Fibroblast of villous mesenchyme (primary cell): Measurements from ENCODE around the gene YPEL3. TPM values are rescaled to one million over a fixed set of nuclear protein-coding genes. Genes with fewer than 3 reads are reported as not detected.

Experiments used
- DNase-seq: peaks from one replicate; pipeline ENCODE4 v3.0.0-alpha.2; 2010; ENCODE audit warnings: low read depth
- H3K4me3 ChIP-seq: 2 replicates; pipeline ENCODE4 v1.5.1; 2011; ENCODE audit warnings: low read depth, mild to moderate bottlenecking, low read length
- total RNA-seq: library from RNA; depleted of rRNA; stranded (reverse); fragments of >200 nt; gene quantifications from 2 replicates; pipeline ENCODE4 v1.2.3, GENCODE V29; 2012
- TF ChIP-seq, protein P1 (sequence below): IDR thresholded peaks from 2 replicates; pipeline ENCODE4 v1.5.1; 2012; ENCODE audit warnings: low read depth, mild to moderate bottlenecking, low read length; ENCODE audit not compliant: insufficient read depth

Gene YPEL3
- total RNA-seq, 1 donor: 8.6 TPM

- H3K4me3 ChIP-seq: peak overlapping the region; percentile 70
- TF ChIP-seq, protein P1, sequence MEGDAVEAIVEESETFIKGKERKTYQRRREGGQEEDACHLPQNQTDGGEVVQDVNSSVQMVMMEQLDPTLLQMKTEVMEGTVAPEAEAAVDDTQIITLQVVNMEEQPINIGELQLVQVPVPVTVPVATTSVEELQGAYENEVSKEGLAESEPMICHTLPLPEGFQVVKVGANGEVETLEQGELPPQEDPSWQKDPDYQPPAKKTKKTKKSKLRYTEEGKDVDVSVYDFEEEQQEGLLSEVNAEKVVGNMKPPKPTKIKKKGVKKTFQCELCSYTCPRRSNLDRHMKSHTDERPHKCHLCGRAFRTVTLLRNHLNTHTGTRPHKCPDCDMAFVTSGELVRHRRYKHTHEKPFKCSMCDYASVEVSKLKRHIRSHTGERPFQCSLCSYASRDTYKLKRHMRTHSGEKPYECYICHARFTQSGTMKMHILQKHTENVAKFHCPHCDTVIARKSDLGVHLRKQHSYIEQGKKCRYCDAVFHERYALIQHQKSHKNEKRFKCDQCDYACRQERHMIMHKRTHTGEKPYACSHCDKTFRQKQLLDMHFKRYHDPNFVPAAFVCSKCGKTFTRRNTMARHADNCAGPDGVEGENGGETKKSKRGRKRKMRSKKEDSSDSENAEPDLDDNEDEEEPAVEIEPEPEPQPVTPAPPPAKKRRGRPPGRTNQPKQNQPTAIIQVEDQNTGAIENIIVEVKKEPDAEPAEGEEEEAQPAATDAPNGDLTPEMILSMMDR: no peak
- DNase-seq: no peak
These were observed 591 bp downstream of the YPEL3 start for GRCh38 chr16:30095166-30096078.

- peak overlapping the region; percentile 70 for H3K4me3 ChIP-seq
- TF ChIP-seq, protein P1: no peak
- DNase-seq: no peak
These were observed 1.4 kb downstream of the YPEL3 start for GRCh38 chr16:30094541-30095165.

DNA sequence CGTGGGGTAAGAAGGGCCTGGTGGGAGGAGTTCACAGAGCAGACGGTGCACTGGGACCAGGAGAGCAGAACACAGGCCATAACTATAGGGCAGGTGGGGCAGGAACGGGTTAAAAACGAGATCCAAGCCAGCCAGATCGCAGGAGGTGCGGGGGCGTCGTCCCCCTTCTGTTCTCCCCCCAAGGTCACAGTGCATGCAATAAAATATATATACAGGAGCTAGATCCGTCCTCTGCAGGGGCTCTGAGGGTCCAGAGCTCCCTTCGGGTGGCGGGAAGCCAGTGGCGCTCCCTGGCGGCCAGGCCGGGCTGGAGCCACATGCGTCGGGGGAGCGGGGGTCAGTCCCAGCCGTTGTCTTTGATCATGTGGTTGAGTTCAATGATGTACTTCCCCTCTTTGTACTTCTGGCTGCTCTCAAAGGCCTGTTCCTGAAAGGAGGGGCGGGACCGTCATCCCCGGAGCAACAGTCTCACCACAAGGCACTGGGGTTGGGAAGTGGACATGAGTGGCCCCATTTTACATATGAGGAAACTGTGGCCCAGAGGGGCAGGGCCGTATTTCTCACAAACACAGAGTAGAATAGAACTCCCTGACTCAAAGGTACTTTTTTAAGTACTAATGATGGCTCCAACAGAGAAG, 3.5 kb downstream of the YPEL3 start:
- peak overlapping the region; percentile 45 for H3K4me3 ChIP-seq
- TF ChIP-seq, protein P1: peak; percentile 54
- DNase-seq: peak; percentile 46

- H3K4me3 ChIP-seq: peak within 1 kb of the TSS; percentile 61
- TF ChIP-seq, protein P1: peak; percentile 78
- peak; percentile 88 for DNase-seq
These were observed 4.3 kb downstream of the YPEL3 start, which contains the start of gene TBX6 for GRCh38 chr16:30091474-30092372. Gene TBX6 (minus strand): TSS chr16:30091924. CDS start chr16:30091193, 731 bp downstream.

DNA sequence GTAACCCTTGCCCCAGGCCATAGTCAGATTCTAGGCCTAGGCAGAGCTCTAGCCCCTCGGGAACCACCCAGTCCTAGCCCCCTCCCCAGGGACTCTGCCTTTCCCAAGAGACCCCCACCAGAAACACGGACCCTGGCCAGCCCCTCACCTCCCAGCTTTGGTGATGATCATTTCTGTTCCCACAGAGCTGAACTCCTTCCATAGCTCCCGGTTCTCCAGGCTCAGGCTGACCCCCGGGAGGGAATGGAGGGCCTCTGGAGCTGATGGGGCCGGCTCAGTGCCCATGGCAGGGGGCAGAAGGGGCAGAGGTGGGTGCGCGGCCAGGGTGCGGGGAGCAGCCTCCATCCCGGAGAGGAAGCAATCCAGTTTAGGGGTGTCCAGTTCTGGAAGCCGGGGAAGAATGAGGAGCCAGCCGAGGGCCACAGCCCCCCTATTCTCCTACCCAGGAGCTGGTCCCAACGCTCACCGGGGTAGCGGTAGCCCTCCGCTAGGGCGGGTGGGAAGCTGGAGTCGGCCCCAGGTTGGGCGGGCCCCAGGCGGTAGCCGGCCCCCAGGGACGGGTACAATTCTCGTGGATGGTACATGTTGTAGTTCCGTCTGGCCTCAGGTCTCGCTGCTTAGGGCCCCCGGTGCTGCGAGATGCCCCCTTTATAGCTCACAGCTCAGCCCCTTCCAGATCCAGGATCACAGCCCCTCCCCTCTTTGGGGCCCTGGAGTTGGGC, 5.2 kb downstream of the YPEL3 start:
- H3K4me3 ChIP-seq: no peak overlapping the region
- no peak for DNase-seq
- TF ChIP-seq, protein P1: no peak
